CD4-positive, alpha-beta T cell treated with Interleukin-15 for 4 hours (primary cell): Measurements from ENCODE around the gene CDC45.

Experiments
- DNase-seq: peaks from one replicate; pipeline ENCODE4 v3.0.0-alpha.2; 2020; ENCODE audit warnings: low spot score

CDC45 gene

DNA sequence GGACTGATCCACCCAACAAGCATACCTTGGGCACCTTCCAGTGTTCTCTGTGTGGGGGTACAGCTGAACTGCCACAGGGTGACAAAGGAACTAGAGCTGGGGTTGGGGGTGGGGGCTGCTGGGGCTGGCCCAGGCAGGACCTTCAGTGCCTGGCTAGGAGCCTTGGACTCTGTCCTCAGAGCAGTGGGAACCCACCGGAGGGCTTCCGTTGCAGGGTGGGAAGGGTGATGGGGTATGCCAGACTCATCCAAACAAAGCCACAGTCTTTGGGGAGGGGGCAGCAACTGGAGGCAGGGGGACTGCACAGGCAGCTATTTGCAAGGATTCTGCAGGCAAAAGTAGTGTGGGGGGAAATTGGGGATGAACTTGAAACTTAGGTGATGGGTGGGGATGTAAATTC, 80.2 kb downstream of the CDC45 start:
- no peak for DNase-seq

DNA sequence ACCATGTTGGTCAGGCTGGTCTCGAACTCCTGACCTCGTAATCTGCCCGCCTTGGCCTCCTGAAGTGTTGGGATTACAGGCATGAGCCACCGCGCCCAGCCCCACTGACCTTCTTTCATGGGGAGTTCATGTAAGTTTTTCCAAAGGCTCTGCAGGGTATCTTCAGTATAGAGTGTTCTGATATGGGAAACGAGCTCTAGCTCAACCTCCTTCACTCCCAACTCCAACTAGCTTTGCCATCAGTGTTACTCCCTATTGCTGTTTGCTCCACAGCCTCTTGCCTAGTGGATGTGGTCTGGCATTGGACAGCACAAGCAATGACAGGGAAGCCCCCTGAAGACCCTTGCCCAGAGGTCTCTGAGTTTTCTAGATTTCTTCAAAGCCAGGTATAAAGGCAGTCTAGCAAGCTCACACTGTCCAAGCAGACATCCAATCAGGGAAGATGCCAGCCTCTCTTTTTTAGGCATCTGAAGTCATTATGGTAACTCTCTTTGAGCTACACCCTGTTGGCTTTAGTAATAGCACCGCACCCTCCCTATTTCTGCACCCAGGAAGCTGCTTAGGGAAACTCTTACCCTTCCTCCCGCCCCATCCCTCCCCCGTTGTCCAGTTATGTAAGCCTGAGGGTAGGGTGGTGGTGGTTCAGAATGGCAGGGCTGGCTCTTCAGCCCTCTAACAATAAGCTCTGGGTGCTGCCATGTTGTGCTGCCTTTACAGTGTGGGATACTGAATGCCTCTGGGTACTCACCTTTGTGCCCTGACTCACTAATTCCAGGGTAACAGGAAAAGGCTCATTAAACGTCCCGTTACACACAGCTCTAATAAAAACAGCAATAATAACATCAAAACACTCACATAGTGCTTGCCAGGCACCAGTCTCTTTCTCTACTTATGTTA, 85.9 kb downstream of the CDC45 start:
- DNase-seq, result no peak

DNA sequence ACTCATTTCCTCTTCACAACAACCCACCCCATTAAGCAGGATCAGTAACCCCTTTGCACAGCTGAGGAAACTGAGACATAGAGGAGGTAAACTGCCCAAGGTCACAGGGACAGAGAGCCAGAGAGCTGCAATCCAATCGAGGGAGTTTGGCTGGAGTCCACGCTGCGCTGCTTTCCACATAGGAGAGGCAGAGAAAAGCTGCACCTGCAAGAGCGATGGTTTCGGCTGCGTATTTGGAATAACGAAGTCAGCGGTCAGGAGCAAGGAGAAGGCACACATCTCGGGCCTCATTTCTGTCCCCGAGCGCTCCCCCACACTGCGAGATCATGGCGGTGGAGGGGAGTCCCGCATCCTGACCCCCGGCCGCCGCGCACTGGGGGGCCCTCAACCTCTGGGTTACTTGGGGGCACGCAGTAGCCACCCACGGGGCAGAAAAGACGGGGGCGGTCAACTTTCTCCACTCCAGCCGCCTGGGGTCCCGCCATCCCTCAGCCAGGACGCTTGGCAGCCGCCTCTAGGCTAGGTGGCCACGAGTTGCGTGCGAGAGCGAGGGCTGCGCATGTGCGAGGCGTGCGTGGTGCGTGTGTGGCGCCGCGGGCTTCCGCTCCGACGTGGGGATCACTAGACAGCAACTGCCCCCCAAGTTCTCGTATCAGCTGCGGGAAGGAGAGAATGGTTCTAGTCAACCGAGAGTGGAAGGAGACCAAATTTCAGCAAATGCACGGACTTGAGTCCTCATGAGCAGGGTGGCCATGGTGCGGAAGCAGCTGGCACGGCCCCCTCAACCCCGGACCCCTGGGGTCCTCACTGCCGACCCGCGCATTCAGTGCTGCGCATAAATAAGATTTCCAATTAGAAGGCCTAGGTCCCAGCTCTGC, 86.8 kb downstream of the CDC45 start:
- no peak for DNase-seq

DNA sequence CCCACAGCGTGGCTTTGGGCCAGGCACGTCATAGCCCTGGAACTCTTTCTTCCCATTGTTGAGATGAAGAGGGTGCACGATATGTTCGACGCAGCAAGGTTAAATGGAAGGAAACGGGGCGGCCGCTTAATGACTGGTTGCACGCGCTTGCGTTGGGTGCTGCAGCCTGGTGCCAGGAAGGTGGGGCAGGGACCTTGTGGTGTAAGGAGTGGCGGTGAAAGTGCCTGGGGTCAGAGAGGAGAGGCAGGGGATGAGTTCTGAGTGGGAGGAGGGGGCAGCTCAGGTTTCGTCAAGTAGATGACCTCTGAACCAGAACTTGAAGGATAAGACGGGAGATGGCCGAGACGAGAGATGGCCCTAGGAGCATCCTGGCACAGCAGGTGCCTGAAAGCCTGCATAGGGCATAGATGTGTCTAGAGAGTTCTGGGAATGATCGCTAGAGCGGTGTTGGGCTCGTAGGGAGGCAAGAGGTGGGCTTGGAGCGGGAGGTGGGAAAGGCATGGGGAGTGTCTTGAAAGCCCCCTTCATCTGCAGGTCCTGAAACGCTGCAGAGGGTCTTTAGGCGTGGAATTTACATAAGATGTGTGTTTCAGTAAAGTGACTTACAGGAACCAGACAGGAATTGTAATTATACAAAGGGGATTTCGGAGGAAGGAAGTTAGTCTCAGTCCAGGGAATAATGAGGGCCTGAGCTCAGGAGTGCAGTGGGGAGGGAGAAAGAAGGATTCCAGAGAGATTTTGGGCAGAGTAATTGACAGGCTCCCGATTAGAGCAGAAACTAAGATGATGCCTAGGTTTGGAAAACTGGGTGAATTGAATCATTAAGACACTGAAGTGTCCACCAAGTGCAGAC, 87.7 kb downstream of the CDC45 start:
- DNase-seq, result no peak

DNA sequence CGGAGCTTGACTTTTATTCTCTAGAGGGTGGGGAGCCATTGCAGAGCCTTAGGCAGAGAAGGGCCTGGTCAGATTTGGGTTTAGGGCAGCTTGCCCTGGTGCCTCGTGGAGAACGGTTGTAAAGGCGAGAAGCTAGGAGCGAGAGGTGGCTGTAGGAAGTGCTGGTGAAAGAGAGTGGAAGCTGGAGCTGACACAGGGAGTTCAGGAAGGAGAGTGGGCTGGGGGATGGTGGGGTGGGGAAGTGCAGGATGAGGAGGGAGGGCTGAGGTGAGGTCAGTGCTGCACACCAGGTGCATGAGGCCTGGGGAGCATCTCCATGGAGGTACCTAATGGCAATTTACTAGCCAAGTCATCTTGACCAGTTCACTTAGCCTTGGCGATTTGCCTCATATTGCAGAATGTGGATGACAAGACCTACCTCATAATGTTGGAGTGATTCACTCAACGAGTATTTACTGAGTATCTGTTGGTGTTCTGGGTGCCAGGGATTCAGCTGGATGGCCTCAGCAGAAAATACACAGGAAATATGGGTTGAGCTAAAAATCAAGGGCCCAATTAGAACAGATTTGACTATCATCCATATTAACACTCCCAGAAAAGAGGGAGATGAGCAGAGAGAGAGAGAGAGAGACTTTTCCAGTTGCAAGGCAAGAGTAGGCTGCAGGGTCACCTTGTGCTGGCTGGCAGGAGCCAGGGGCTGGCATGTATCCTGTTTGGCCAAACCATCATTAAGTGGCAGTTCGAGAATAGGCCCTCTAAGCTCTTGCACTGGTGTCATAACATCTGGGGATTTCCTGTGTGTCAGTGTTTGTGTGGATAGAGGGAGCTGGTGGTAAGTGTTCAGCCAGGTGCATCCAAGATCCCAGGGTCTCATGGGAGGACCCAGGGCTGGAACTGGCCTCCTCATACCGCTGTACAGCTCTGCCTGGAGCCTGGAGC, 88.9 kb downstream of the CDC45 start:
- DNase-seq, result no peak

- no peak for DNase-seq
Measured at GRCh38 chr22:19569276-19569640, 89.5 kb downstream of the CDC45 start.

DNA sequence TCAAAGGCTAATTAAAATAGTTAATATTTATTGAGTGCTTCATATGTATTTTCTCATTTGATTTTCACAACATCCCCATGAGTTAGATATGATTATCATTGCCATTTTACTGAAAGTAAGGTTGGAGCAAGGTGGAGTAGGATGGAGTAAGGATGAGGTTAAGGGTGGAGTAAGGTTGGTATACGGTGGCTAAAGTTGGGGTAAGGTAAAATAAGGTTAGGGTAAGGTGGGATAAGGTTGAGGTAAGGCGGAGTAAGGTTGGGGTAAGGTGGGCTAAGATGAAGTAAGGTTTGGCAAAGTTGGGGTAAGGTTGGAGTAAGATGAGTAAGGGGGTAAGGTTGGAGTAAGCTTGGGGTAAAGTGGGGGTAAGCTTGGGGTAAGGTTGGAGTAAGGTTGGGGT, 90.3 kb downstream of the CDC45 start:
- no peak for DNase-seq
